CD14-positive monocyte (primary cell): ENCODE data around the gene NDUFB8. TPM values are rescaled to one million over a fixed set of nuclear protein-coding genes. Genes with fewer than 3 reads are reported as not detected.

Experiments
- DNase-seq, 3 donors: peaks; one replicate each; pipeline ENCODE4 v3.0.0-alpha.2; 2011 to 2022
- H2AFZ ChIP-seq: 2 replicates; pipeline ENCODE4 v1.6.0; 2012; ENCODE audit warnings: mild to moderate bottlenecking, low read depth, low read length, inconsistent platforms; ENCODE audit not compliant: insufficient read depth, poor library complexity, severe bottlenecking
- H3K27ac ChIP-seq, 2 donors: 1 replicate in 1 of 2; 2 replicates in 1 of 2; pipeline ENCODE4 v1.5.1; 2012 to 2013; ENCODE audit warnings: low read length in 2 of 2, control low read depth in 1 of 2, inconsistent platforms in 1 of 2, low read depth in 1 of 2, mild to moderate bottlenecking in 1 of 2
- H3K27me3 ChIP-seq, 2 donors: one replicate each; pipeline versions ENCODE4 v1.6.0 to v1.6.1; 2011 to 2013; ENCODE audit warnings: low read length in 2 of 2; ENCODE audit not compliant: control insufficient read depth in 2 of 2, insufficient read depth in 2 of 2
- H3K36me3 ChIP-seq, 2 donors: replicated peaks in 1 of 2; 1 replicate in 1 of 2; 2 replicates in 1 of 2; pipeline versions ENCODE4 v1.5.1 to v1.6.1; 2012 to 2013; ENCODE audit warnings: low read length in 2 of 2, control low read depth in 1 of 2, inconsistent platforms in 1 of 2, mild to moderate bottlenecking in 1 of 2; ENCODE audit not compliant: insufficient read depth in 2 of 2, control insufficient read depth in 1 of 2
- H3K4me1 ChIP-seq, 2 donors: 1 replicate in 1 of 2; 2 replicates in 1 of 2; pipeline versions ENCODE4 v1.5.1 to v1.6.1; 2012 to 2013; ENCODE audit warnings: low read length in 2 of 2, control low read depth in 1 of 2, inconsistent platforms in 1 of 2, mild to moderate bottlenecking in 1 of 2, moderate library complexity in 1 of 2; ENCODE audit not compliant: insufficient read depth in 2 of 2, control insufficient read depth in 1 of 2
- H3K4me2 ChIP-seq: replicated peaks from 2 replicates; pipeline ENCODE3; 2012; ENCODE audit warnings: low read length, moderate library complexity, mild to moderate bottlenecking; ENCODE audit not compliant: poor library complexity, severe bottlenecking; ENCODE audit errors: extremely low read depth
- H3K4me3 ChIP-seq, 3 experiments: fragments of 200-600 bp in 1 of 3; sonication (generic) in 1 of 3; replicated peaks in 1 of 3; 1 replicate in 2 of 3; 2 replicates in 1 of 3; pipeline ENCODE4 v1.5.1; 2011 to 2013; ENCODE audit warnings: low read length in 3 of 3, mild to moderate bottlenecking in 3 of 3, control low read depth in 2 of 3, low read depth in 2 of 3, inconsistent platforms in 1 of 3, moderate library complexity in 1 of 3
- H3K79me2 ChIP-seq: 2 replicates; pipeline ENCODE4 v1.6.0; 2012; ENCODE audit warnings: mild to moderate bottlenecking, control low read depth, inconsistent platforms, low read length, moderate library complexity; ENCODE audit not compliant: insufficient read depth
- H3K9ac ChIP-seq: 2 replicates; pipeline ENCODE4 v1.6.0; 2017; ENCODE audit warnings: low read length, mild to moderate bottlenecking; ENCODE audit not compliant: insufficient read depth, poor library complexity, severe bottlenecking
- H3K9me3 ChIP-seq, 2 donors: replicated peaks in 1 of 2; 1 replicate in 1 of 2; 2 replicates in 1 of 2; pipeline versions ENCODE4 v1.5.1 to v1.6.1; 2012 to 2013; ENCODE audit warnings: low read length in 2 of 2, control low read depth in 1 of 2; ENCODE audit not compliant: control insufficient read depth in 1 of 2, insufficient read depth in 1 of 2
- H4K20me1 ChIP-seq: 2 replicates; pipeline ENCODE4 v1.6.0; 2012; ENCODE audit warnings: mild to moderate bottlenecking, low read length, control low read depth, moderate library complexity; ENCODE audit not compliant: insufficient read depth
- H3K27ac Mint-ChIP-seq, 7 donors: one replicate each; pipeline ENCODE4 v1.8.0; 2020; ENCODE audit warnings: mild to moderate bottlenecking in 7 of 7, mixed read lengths in 7 of 7, moderate library complexity in 6 of 7, inconsistent platforms in 2 of 7
- H3K27me3 Mint-ChIP-seq, 3 donors: one replicate each; pipeline ENCODE4 v1.8.0; 2021 to 2022; ENCODE audit warnings: low read depth in 3 of 3, mild to moderate bottlenecking in 3 of 3, mixed read lengths in 3 of 3, moderate library complexity in 3 of 3, inconsistent platforms in 1 of 3
- H3K36me3 Mint-ChIP-seq, 2 donors: one replicate each; pipeline ENCODE4 v1.8.0; 2020; ENCODE audit warnings: mixed read lengths in 2 of 2, inconsistent platforms in 1 of 2, mild to moderate bottlenecking in 1 of 2
- H3K4me1 Mint-ChIP-seq: one replicate; pipeline ENCODE4 v1.8.0; 2020; ENCODE audit warnings: mild to moderate bottlenecking, mixed read lengths
- H3K4me3 Mint-ChIP-seq, 2 donors: one replicate each; pipeline ENCODE4 v1.8.0; 2020; ENCODE audit warnings: mild to moderate bottlenecking in 2 of 2, mixed read lengths in 2 of 2, moderate library complexity in 1 of 2
- H3K9me3 Mint-ChIP-seq, 7 donors: one replicate each; pipeline ENCODE4 v1.8.0; 2020 to 2022; ENCODE audit warnings: mixed read lengths in 7 of 7, mild to moderate bottlenecking in 6 of 7, moderate library complexity in 6 of 7, inconsistent platforms in 2 of 7
- CTCF ChIP-seq: fragments of 200-600 bp; IDR thresholded peaks from one replicate; pipeline ENCODE4 v1.8.0; 2022; ENCODE audit warnings: antibody characterized with exemption, mild to moderate bottlenecking
- WGBS: methylation state at CpG from one replicate; pipeline ENCODE4 v1.1.5; 2013; ENCODE audit warnings: missing lambda C conversion rate; ENCODE audit not compliant: insufficient coverage; 5-methylcytosine and 5-hydroxymethylcytosine counted together
- intact Hi-C, 2 donors: fragments of 100-400 bp; cut with micrococcal nuclease; formaldehyde crosslinking; loops; one replicate each; pipeline versions ENCODE4 v1.15.0 to v1.15.1; 2023
- polyA plus RNA-seq, 3 donors: library from polyadenylated mRNA; depleted of rRNA in 1 of 3; unstranded in 2 of 3; stranded (reverse) in 1 of 3; fragments of 300-500 nt in 2 of 3; fragments of >200 nt in 1 of 3; fragmentation: Illumina TruSeq in 2 of 3; gene quantifications; 1 replicate in 2 of 3; 2 replicates in 1 of 3; pipeline ENCODE4 v1.2.3, GENCODE V29; 2012 to 2021

NDUFB8 gene
- polyA plus RNA-seq, 3 donors: 124 to 419 (median 381) TPM

GRCh38 chr10:100505164-100505563 lies 24.5 kb downstream of the NDUFB8 start:
- peaks cover 8% of the 10 kb centered on the region for H3K4me1 Mint-ChIP-seq
- intact Hi-C loops: no loop called here

GRCh38 chr10:100504096-100504495 lies 25.6 kb downstream of the NDUFB8 start:
- DNase-seq: no peak
- Histone ChIP-seq H4K20me1 (no peaks in the 10 kb centered on the region), H3K9ac (no peak overlapping the region), H3K27ac (no peak overlapping the region), H3K9me3 (no peaks in the 10 kb centered on the region), H3K79me2 (no peaks in the 10 kb centered on the region), H3K4me3 (no peak overlapping the region), H3K27me3 (no peaks in the 10 kb centered on the region), H3K4me2 (no peak overlapping the region), H2AFZ (no peak overlapping the region), H3K4me1 (peaks cover 0 to 5% of the 10 kb centered on the region in 2 donors), H3K36me3 (peaks cover 42 to 70% of the 10 kb centered on the region in 2 donors)
- H3K36me3 Mint-ChIP-seq: peaks cover 69 to 71% of the 10 kb centered on the region in 2 donors
- H3K9me3 Mint-ChIP-seq: peaks cover 0 to 2% (median 0%) of the 10 kb centered on the region in 7 donors
- WGBS: 93% methylated on average over 3 of the region's 5 CpGs
- intact Hi-C loops: no loop called here
- H3K27me3 Mint-ChIP-seq: no peaks in the 10 kb centered on the region
- no peak overlapping the region for H3K4me3 Mint-ChIP-seq
- TF ChIP-seq CTCF: no peak
- H3K4me1 Mint-ChIP-seq: peaks cover 8% of the 10 kb centered on the region
- no peak overlapping the region for H3K27ac Mint-ChIP-seq

More at GRCh38 chr10:100505164-100505563, 24.5 kb downstream of the NDUFB8 start:
- no peak for DNase-seq
- no peak overlapping the region for H3K27ac ChIP-seq
- no peak overlapping the region for H3K4me3 ChIP-seq
- no peak overlapping the region for H2AFZ ChIP-seq
- no peak overlapping the region for H3K4me2 ChIP-seq
- peaks cover 0 to 5% of the 10 kb centered on the region in 2 donors for H3K4me1 ChIP-seq
- no peaks in the 10 kb centered on the region for H3K27me3 ChIP-seq
- Mint-ChIP-seq H3K4me3 (no peak overlapping the region), H3K27ac (peak overlapping the region in 1 of 7 donors; percentile 47), H3K9me3 (peaks cover 0 to 2% (median 0%) of the 10 kb centered on the region in 7 donors), H3K27me3 (no peaks in the 10 kb centered on the region), H3K36me3 (peaks cover 63 to 64% of the 10 kb centered on the region in 2 donors)
- H3K9me3 ChIP-seq: no peaks in the 10 kb centered on the region
- WGBS: no CpG with 5 or more reads among the region's 2 CpGs
- H3K9ac ChIP-seq: no peak overlapping the region
- no peaks in the 10 kb centered on the region for H3K79me2 ChIP-seq
- H4K20me1 ChIP-seq: no peaks in the 10 kb centered on the region
- H3K36me3 ChIP-seq: peaks cover 36 to 60% of the 10 kb centered on the region in 2 donors
- TF ChIP-seq CTCF: no peak
